ENCODE measurements around the gene HTR3C. TPM values are rescaled to one million over a fixed set of nuclear protein-coding genes. Genes with fewer than 3 reads are reported as not detected.
"Not testable (repeated sequence)": the region's sequence is repeated elsewhere in the genome, so short reads cannot be mapped to it uniquely, and the experiment has no call there.

HTR3C gene
- total RNA-seq, 2 experiments from 2014 or later: not detected

DNA sequence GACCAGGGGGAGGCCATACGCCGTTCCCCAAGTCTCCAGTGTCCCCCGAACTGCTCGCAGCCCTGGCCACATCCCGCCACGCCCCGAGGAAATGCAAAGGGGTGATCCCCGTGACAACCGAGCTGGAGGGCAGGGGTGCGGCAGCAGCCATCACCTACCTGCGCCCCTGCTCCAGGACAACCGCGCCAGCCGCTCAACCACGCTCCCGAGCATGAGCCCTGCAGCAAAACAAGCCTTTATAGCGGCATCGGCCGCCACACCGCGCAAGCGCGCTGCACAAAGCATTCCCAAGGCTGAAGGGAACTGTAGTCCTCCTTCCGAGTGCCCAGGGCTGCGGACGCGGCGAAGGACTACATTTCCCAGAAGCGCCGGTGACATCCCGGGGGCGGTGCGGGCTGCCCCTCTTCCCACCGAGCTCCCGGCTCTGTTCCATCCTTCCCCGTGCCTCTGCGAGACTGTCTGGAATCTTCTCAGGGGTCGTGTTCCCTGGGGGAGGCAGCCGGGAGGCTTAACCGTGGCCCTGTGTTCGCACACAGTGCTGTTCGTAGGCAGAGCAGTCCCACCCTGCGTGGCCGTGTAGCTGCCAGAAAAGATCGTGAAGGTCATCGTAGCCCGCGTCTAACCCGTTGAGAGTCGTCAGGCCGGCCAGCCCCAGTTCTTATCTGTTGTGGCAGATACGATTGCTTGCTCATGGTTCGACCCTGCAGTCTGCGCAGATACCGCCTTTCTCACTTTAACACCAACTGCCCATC is 35.0 kb upstream of the HTR3C start, which contains the start of gene ABCC5:
Gene ABCC5 (minus strand): TSS at position 213 of the 752 bp plus-strand sequence. CDS start 3,492 bp downstream, outside the sequence.
- POLR2A ChIA-PET: interaction anchor here (0.8 to 1.3 kb wide), 3 partner anchors 117 to 320 kb away, joined by 3 read pairs; partner anchors contain the start of genes EIF2B5, PARL and YEATS2
- Mint-ChIP-seq H3K4me3 (peak within 1 kb of the TSS; percentile 99), H3K36me3 (ENCODE audit: low read depth) (peaks cover 10% of the 10 kb centered on the region), H3K27me3 (peaks cover 15% of the 10 kb centered on the region), H3K27ac (peak within 1 kb of the TSS; percentile 83), H3K4me1 (peaks cover 45% of the 10 kb centered on the region), H3K9me3 (no peaks in the 10 kb centered on the region)
- CTCF ChIA-PET: interaction anchor here (0.6 to 2.5 kb wide), 25 partner anchors 11 to 288 kb away, joined by 3 to 20 read pairs (median 4); partner anchors contain the start of genes ABCF3, EIF2B5, HTR3D and PARL
- peak; percentile 85 for DNase-seq

DNA sequence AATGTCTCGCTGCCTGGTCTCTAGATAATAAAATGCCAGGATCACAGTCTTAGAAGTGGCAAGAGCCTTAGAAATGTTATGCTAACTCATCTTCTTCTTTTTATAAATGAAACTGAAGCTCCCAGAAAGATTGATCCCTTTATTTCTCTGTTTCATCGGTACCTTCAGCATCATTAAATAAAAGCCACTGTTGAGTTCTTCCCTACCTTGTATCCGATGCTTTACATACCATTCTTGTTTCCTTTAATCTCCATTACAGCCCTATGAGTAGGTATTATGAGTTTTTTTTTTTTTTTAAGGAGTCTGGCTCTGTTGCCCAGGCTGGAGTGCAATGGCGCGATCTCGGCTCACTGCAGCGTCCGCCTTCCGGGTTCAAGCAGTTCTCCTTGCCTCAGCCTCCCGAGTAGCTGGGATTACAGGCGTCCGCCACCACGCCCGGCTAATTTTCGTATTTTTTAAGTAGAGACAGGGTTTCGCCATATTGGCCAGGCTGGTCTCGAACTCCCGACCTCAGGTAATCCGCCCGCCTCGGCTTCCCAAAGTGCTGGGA is 34.3 kb upstream of the HTR3C start:
- Mint-ChIP-seq H3K27ac (no peak overlapping the region), H3K9me3 (no peaks in the 10 kb centered on the region), H3K27me3 (peaks cover 18% of the 10 kb centered on the region), H3K4me1 (peaks cover 48% of the 10 kb centered on the region), H3K36me3 (ENCODE audit: low read depth) (peaks cover 9% of the 10 kb centered on the region), H3K4me3 (peak overlapping the region; percentile 99)
- DNase-seq: no peak
- ChIA-PET POLR2A (interaction anchor here (1.0 to 1.3 kb wide), 2 partner anchors 116 to 134 kb away, joined by 3 read pairs; partner anchors contain the start of genes EIF2B5 and PARL), CTCF (interaction anchor here (1.0 to 2.5 kb wide), 16 partner anchors 13 to 287 kb away, joined by 3 to 20 read pairs (median 4); partner anchors contain the start of genes ABCF3, EIF2B5 and HTR3D)

DNA sequence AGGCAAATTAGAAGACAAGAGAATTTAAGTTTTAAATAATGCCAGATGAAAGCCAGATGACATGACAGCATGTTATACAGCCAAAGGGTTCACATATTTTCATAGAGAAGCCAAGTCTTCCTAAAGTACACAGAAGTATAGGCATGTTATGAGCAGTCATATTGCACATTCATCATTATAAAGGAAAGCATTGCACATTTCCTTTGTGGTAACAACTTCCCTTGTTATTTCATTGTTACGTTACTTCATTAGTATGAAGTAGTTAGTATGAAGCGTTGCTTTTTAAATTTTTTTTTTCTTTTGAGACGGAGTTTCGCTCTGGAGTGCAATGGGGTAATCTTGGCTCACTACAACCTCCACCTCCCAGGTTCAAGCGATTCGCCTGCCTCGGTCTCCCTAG is 30.5 kb upstream of the HTR3C start:
- H3K27me3 Mint-ChIP-seq: peaks cover 29% of the 10 kb centered on the region
- H3K36me3 Mint-ChIP-seq (ENCODE audit: low read depth): peaks cover 4% of the 10 kb centered on the region
- no peak for DNase-seq
- no peak overlapping the region for H3K4me3 Mint-ChIP-seq
- CTCF ChIA-PET: interaction anchor here (0.6 to 1.1 kb wide), 2 partner anchors 16 to 227 kb away, joined by 3 to 4 read pairs; partner anchors contain the start of gene EEF1AKMT4
- no peaks in the 10 kb centered on the region for H3K9me3 Mint-ChIP-seq
- no peak overlapping the region for H3K27ac Mint-ChIP-seq
- POLR2A ChIA-PET: no interaction called here
- H3K4me1 Mint-ChIP-seq: peaks cover 29% of the 10 kb centered on the region

DNA sequence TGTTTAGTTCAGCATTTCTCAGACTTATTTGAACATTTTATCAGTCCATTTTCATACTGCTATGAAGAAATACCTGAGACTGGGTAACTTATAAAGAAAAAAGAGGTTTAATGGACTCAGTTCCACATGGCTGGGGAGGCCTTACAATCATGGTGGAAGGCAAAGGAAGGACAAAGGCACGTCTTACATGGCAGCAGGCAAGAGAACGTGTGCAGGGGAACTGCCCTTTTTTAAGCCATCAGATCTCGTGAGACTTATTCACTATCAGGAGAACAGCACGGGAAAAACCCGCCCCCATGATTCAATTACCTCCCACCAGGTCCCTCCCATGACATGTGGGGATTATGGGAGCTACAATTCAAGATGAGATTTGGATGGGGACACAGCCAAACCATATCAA is 27.6 kb upstream of the HTR3C start:
- peaks cover 18% of the 10 kb centered on the region for H3K4me1 Mint-ChIP-seq
- CTCF ChIA-PET; H3K4me3 Mint-ChIP-seq; POLR2A ChIA-PET; DNase-seq; H3K36me3 Mint-ChIP-seq (ENCODE audit: low read depth); H3K9me3 Mint-ChIP-seq; H3K27ac Mint-ChIP-seq: not testable (repeated sequence)
- H3K27me3 Mint-ChIP-seq: peaks cover 26% of the 10 kb centered on the region

DNA sequence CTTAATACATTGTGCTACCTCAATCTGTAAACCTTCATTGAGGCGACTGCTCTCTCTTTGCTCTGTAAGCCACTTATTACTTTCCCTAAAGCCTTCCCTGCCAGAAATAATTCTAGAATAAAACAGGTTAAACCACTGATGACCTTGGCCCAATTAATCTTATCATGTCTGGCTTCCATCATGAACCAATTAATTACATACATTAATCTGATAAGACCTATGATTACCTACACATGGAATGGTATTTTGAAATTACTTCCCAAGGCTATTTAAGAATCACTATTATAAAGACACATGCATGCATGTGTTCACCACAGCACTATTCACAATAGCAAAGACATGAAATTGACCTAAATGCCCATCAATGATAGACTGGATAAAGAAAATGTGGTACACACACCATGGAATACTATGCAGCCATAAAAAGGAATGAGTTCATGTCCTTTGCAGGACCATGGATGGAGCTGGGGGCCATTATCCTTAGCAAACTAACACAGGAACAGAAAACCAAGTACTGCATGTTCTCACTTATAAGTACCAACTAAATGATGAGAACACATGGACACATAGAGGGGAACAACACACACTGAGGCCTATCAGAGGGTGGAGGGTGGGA is 24.5 kb upstream of the HTR3C start:
- H3K4me1 Mint-ChIP-seq; POLR2A ChIA-PET; CTCF ChIA-PET; H3K9me3 Mint-ChIP-seq; H3K27ac Mint-ChIP-seq; H3K4me3 Mint-ChIP-seq; H3K36me3 Mint-ChIP-seq (ENCODE audit: low read depth); DNase-seq: not testable (repeated sequence)
- H3K27me3 Mint-ChIP-seq: peaks cover 17% of the 10 kb centered on the region

DNA sequence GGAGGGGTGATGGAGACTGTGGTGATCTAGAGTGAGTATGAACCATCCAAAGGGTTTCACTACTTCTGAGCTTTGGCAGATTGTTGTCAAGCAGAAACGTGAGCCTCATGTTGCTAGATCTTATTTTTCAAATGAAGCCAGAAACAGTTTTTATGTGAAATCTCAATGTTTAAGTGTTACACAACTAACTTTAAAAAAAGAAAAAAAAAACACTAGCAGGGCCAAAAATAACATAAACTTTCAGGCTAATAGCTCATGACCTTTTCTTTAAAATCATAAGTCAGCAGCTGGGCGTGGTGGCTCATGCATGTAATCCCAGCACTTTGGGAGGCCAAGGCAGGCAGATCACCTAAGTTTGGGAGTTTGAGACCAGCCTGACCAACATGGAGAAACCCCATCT is 23.4 kb upstream of the HTR3C start:
- H3K36me3 Mint-ChIP-seq (ENCODE audit: low read depth): no peaks in the 10 kb centered on the region
- peaks cover 15% of the 10 kb centered on the region for H3K27me3 Mint-ChIP-seq
- H3K4me1 Mint-ChIP-seq: no peaks in the 10 kb centered on the region
- POLR2A ChIA-PET: no interaction called here
- H3K27ac Mint-ChIP-seq: no peak overlapping the region
- CTCF ChIA-PET: interaction anchor here (0.7 to 0.9 kb wide), 2 partner anchors 12 to 161 kb away, joined by 3 to 4 read pairs; partner anchors contain the start of gene ABCC5
- H3K9me3 Mint-ChIP-seq: no peaks in the 10 kb centered on the region
- no peak for DNase-seq
- H3K4me3 Mint-ChIP-seq: no peak overlapping the region

DNA sequence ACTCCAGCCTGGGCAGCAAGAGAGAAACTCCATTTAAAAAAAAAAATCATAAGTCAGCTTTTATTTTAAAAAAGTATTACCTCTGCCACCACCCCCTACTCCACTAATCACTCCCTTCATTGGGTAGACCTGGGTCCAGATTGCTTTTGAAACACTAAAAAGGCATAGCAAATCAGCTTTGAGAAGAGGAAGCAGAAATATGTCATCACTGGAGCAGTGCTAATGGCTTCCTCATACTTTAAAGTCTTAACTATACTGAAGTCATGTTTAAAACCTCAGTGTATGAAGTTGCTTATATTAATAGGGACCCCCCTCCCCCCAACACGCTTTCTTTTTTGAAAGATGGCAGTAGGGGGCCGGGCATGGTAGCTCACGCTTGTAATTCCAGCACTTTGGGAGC is 22.3 kb upstream of the HTR3C start:
- H3K4me3 Mint-ChIP-seq: no peak overlapping the region
- H3K27me3 Mint-ChIP-seq: peaks cover 11% of the 10 kb centered on the region
- ChIA-PET CTCF (no interaction called here), POLR2A (no interaction called here)
- H3K36me3 Mint-ChIP-seq (ENCODE audit: low read depth): no peaks in the 10 kb centered on the region
- DNase-seq: no peak
- H3K4me1 Mint-ChIP-seq: no peaks in the 10 kb centered on the region
- H3K9me3 Mint-ChIP-seq: no peaks in the 10 kb centered on the region
- no peak overlapping the region for H3K27ac Mint-ChIP-seq

DNA sequence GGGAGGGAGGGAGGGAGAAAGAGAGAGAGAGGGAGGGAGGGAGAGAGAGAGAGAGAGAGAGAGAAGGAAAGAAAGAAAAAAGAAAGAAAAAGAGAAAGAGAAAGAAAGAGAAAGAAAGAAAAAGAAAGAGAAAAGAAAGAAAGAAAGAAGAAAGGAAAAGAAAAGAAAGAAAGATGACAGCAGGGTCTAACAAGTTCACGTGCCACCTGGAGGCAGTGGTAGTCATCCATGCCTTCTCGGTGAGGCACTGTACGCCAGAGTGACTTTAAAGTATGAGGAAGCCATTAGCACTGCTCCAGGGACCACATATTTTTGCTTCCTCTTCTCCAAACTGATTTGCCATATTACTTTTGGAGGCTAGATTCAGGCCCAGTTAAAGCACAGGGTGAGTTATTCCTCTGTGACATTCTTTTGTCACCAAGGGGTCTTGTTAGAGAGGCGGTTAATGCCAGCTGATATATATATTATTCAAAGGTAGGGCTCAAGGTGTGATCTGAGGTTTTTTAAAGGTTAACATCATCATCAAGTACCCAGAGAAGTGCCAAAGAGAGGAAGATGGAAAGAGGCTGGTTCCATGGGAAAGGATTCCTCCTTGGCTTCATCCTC is 21.6 kb upstream of the HTR3C start, which contains the start of gene HTR3D:
Gene HTR3D (plus strand): TSS at position 556 of the 606 bp plus-strand sequence. CDS start 0 bp downstream, at position 556.
- DNase-seq: no peak
- ChIA-PET POLR2A (no interaction called here), CTCF (interaction anchor here (1.6 kb wide), 1 partner anchor 14 kb away, joined by 4 read pairs; the partner anchor contains the start of gene ABCC5)
- Mint-ChIP-seq H3K27ac (no peak within 1 kb of the TSS), H3K4me3 (no peak within 1 kb of the TSS), H3K4me1 (no peaks in the 10 kb centered on the region), H3K9me3 (no peaks in the 10 kb centered on the region), H3K36me3 (ENCODE audit: low read depth) (no peaks in the 10 kb centered on the region), H3K27me3 (peaks cover 14% of the 10 kb centered on the region)

DNA sequence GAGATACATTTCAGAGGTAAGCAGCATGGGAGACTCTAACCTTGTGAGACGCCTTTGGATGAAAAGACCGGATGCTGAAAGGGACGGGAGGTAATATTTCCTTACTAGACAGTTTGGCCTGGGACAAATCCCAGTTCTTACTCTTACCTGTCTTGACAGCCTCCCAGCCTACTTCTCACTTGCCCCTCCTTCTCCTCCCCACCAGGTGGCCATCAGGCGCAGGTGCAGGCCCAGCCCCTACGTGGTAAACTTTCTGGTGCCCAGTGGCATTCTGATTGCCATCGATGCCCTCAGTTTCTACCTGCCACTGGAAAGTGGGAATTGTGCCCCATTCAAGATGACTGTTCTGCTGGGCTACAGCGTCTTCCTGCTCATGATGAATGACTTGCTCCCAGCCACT is 15.0 kb upstream of the HTR3C start:
- H3K4me3 Mint-ChIP-seq: no peak overlapping the region
- no peaks in the 10 kb centered on the region for H3K36me3 Mint-ChIP-seq (ENCODE audit: low read depth)
- no peak overlapping the region for H3K27ac Mint-ChIP-seq
- H3K27me3 Mint-ChIP-seq: peaks cover 10% of the 10 kb centered on the region
- CTCF ChIA-PET: no interaction called here
- H3K4me1 Mint-ChIP-seq: no peaks in the 10 kb centered on the region
- H3K9me3 Mint-ChIP-seq: no peaks in the 10 kb centered on the region
- POLR2A ChIA-PET: no interaction called here
- DNase-seq: no peak

DNA sequence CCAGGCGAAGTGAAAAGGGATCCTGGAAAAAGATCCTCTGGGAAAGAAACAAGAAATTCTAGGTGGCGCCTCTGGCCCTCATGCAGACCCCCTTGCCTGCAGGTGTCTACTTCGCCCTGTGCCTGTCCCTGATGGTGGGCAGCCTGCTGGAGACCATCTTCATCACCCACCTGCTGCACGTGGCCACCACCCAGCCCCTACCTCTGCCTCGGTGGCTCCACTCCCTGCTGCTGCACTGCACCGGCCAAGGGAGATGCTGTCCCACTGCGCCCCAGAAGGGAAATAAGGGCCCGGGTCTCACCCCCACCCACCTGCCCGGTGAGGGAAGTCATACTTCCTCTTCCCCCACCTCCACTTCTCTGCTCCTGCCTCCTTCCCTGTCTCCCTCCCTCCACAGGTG is 14.5 kb upstream of the HTR3C start:
- H3K27ac Mint-ChIP-seq; H3K4me3 Mint-ChIP-seq; POLR2A ChIA-PET; H3K27me3 Mint-ChIP-seq; H3K4me1 Mint-ChIP-seq; CTCF ChIA-PET; H3K9me3 Mint-ChIP-seq; H3K36me3 Mint-ChIP-seq (ENCODE audit: low read depth); DNase-seq: not testable (repeated sequence)

DNA sequence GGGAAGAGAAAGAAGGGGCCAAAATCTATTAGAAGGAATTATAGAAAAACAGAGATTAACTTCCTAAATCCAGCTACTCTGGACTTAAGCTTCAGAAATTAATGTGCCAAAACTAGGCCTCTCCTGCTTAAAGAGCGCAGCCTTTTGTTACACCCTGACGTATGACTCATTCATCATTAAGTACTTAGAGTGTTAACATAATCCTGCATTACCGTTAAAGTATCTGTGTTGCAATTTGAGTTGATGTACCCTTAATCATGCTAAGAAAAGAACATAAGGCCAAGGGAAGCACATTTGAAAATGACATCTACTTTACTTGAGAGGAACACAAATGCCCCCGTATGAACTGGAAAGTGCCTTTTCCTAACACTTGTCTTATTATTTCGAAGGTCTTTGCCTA is 13.4 kb upstream of the HTR3C start:
- Mint-ChIP-seq H3K4me3 (no peak overlapping the region), H3K9me3 (no peaks in the 10 kb centered on the region), H3K36me3 (ENCODE audit: low read depth) (no peaks in the 10 kb centered on the region), H3K4me1 (no peaks in the 10 kb centered on the region), H3K27me3 (peaks cover 7% of the 10 kb centered on the region), H3K27ac (no peak overlapping the region)
- DNase-seq: no peak
- ChIA-PET POLR2A (no interaction called here), CTCF (no interaction called here)

DNA sequence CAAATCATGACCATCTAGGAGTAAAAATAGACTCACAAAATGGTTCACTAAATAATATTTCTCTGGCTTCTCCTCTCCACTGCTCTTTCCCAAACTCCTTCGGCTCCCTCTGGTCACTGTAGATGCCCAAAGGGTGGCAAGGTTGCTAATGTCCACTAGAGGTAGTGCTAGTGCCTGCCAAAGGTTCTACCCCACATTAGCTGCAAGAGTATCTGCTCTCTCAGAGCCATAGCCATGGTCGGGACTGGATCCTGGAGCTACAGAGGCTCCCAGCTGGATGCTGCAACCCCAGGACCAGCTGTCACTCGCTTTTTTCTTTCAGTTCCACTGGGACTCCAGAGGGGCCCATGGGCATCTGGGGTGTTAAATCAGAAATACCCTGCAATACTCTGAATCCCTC is 12.8 kb upstream of the HTR3C start:
- no peaks in the 10 kb centered on the region for H3K4me1 Mint-ChIP-seq
- CTCF ChIA-PET: no interaction called here
- no peak overlapping the region for H3K27ac Mint-ChIP-seq

DNA sequence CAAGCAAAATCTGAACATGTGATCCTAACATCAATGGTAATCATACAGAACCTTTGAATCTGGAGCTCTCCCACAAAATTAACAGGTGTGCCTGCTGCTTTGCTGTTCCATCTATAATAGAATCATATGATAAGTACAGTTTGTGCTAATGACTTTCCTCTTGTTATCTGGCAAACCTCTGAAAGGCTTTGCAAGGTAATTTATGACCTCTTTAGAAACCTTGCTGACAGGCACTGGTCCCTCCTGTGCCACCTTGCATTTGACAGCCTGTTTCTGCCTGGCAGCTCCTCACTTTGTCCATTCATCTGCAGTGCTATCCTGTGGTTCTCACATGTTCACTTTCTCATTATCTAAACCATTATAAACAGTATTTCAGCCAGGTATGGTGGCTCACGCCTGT is 10.2 kb upstream of the HTR3C start:
- no peak for DNase-seq
- Mint-ChIP-seq H3K27me3 (peaks cover 4% of the 10 kb centered on the region), H3K4me3 (no peak overlapping the region), H3K4me1 (no peaks in the 10 kb centered on the region), H3K27ac (no peak overlapping the region), H3K9me3 (no peaks in the 10 kb centered on the region), H3K36me3 (ENCODE audit: low read depth) (no peaks in the 10 kb centered on the region)
- POLR2A ChIA-PET: no interaction called here
- CTCF ChIA-PET: interaction anchor here (0.8 to 1.0 kb wide), 2 partner anchors 25 to 139 kb away, joined by 3 read pairs; partner anchors contain the start of gene ABCC5

More for the DNA sequence above, 12.8 kb upstream of the HTR3C start:
- Mint-ChIP-seq H3K4me3 (no peak overlapping the region), H3K9me3 (no peaks in the 10 kb centered on the region), H3K36me3 (ENCODE audit: low read depth) (no peaks in the 10 kb centered on the region), H3K27me3 (peaks cover 7% of the 10 kb centered on the region)
- no peak for DNase-seq
- POLR2A ChIA-PET: no interaction called here

Measured in activated CD4-positive, alpha-beta memory T cell treated with anti-CD3 and anti-CD28 coated beads, Interleukin-2, amount 10 ng/mL, durations not matched to agents 7 days and 5 days (primary cell).